ENCODE measurements around the gene HMBS.

HMBS gene

DNA sequence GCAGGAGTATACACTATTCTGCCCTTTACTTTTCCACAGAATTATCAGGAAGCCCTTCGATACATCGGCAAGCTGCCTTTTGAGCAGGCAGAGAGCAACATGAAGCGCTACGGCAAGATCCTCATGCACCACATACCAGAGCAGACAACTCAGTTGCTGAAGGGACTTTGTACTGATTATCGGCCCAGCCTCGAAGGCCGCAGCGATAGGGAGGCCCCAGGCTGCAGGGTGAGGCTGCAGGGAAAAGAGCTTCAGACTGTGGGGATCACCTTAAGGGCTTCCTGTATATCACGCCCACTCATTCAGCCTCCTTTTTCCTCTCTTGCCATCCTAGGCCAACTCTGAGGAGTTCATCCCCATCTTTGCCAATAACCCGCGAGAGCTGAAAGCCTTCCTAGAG lies 6.8 kb upstream of the HMBS start:
- DNase-seq: no peak

DNA sequence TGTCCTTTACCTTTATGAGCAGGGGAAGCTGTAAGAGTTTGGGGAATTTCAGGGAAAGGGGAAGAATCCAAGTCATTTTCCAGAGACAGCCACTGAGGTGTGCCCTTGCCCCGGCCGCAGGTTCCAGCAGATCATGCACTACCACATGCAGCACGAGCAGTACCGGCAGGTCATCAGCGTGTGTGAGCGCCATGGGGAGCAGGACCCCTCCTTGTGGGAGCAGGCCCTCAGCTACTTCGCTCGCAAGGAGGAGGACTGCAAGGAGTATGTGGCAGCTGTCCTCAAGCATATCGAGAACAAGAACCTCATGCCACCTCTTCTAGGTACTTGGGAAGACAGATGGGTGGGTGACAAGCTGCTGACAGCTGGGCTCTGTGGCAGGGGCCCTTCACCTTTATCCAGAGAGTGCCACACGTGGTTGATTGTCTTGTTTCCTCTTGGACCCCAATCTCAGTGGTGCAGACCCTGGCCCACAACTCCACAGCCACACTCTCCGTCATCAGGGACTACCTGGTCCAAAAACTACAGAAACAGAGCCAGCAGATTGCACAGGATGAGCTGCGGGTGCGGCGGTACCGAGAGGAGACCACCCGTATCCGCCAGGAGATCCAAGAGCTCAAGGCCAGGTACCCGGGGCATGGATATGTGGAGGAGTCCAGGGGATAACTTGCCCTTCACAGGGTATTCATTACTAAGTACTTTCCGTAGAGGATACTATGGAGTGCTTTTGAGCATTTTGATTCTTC lies 5.8 kb upstream of the HMBS start:
- no peak for DNase-seq

DNA sequence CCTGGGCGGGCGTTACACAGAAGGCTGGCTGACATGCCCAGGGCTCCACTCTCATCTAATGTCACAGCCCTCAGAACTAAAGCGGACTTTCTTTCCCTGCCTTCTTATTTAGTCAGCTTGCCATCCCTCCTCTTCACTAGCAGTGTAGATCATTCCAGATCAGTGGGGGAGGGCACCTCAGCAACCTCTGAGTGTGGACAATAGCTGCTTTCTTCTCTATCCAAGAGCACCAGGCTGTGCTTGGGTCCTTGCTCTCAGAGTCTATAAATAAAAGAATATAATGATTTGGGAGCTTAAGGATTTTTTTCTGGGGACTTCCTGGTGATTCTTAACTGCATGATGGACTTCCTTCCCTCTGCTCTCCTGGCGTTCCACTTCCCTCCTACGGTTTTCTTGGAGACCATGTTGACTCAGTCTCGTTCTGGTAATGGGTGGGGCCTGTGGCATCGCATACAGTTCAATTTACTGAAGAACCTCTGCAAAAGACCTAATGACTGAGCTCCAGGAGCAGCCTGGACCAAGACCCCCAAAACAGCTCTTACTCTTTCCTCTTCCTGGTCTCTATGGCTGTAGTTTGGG lies 2.9 kb upstream of the HMBS start:
- no peak for DNase-seq

DNA sequence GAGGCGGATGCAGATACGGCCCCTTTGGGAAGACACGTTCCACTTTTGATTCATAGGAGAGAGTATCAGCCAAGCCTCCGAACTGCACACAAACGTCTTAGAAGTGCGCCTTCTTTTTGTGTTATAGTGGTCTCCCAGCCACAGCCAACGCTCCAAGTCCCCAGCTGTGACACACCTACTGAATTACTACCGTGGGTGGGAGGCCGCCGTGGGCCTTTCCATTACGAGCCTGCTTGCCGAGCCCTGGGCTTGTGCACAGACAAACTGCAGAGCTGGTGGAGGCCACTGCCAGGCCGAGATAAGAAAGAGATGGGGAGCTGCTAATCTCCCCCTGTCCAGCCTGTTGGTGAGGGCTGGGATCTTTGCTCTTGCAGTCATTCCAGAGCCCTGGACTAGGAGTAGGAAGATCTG lies 761 bp downstream of the HMBS start:
- no peak for DNase-seq

DNA sequence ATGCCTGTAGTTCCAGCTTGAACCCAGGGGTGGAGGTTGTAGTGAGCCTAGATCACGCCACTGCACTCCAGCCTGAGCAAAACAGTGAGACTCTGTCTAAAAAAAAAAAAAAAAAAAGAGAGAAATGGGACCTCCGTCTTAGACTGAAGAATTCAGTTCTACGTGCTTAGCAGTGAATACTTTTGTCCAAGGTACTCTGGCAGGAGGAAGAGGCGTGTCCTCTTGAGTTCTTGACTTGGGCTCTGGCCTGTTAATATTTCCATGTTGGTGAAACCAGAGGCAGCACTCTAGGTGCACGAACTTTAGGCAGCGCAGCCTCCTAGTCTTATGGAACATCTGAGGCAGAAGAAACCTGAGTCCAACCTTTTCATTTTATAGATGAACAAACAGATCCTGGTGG lies 2.4 kb downstream of the HMBS start:
- no peak for DNase-seq

DNA sequence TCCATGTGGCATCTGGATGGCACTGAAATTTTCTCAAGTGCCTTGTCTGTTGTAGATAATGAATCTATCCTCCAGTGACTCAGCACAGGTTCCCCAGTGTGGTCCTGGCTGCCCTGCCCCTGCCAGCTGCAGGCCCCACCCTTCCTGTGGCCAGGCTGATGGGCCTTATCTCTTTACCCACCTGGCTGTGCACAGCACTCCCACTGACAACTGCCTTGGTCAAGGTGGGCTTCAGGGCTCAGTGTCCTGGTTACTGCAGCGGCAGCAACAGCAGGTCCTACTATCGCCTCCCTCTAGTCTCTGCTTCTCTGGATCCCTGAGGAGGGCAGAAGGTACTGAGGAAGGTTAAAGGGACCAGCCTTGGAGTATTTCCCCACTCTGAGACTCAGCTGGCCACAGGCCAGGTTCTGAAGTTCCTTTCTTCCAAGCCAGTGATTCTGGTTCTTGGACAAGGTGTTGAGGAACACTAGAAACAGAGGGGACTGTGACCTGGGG lies 3.1 kb downstream of the HMBS start:
- no peak for DNase-seq

DNA sequence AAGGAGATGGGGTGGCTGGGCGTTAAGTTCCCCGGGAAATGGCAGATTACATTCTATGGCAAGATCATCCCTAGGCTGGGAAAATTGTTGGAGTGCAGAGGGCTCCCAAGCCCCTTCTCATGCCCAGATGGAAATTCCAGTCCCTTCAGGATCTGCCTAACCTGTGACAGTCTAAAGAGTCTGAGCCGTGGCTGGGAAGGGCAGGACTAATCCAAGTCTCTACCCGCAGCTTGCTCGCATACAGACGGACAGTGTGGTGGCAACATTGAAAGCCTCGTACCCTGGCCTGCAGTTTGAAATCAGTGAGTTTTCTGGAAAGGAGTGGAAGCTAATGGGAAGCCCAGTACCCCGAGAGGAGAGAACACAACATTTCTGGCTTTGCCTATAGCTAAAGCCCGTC lies 3.7 kb downstream of the HMBS start:
- no peak for DNase-seq

DNA sequence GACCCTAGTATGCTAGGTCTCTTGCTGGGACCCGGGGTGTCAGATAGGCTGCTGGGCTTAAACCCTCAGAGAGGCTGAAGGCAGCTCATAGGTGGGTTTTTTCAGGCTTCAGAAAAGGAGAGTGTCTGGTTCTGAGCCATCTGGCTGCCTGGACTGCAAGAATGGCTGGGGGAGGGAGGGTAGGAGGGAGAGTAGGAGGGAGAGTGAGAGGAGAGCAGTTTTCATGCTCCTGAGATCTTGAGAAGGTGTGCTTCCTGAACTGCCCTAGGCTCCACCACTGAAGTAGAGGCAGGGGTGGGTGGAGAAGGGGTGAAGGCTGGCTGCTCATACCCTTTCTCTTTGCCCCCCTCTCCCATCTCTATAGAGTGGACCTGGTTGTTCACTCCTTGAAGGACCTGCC lies 4.6 kb downstream of the HMBS start:
- no peak for DNase-seq

DNA sequence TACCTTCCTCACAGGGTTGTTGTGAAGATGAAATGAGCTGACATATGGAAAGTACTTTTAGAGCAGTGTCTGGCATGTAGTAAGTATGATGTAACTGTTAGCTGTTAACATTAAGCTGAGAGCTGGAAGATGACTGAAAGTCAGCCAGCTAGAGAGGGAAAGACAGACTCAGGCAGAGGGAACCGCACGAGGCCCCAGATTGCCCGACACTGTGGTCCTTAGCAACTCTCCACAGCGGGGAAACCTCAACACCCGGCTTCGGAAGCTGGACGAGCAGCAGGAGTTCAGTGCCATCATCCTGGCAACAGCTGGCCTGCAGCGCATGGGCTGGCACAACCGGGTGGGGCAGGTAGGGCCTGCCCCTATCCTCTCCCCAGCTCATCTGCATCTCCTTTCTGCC lies 6.5 kb downstream of the HMBS start:
- no peak for DNase-seq

DNA sequence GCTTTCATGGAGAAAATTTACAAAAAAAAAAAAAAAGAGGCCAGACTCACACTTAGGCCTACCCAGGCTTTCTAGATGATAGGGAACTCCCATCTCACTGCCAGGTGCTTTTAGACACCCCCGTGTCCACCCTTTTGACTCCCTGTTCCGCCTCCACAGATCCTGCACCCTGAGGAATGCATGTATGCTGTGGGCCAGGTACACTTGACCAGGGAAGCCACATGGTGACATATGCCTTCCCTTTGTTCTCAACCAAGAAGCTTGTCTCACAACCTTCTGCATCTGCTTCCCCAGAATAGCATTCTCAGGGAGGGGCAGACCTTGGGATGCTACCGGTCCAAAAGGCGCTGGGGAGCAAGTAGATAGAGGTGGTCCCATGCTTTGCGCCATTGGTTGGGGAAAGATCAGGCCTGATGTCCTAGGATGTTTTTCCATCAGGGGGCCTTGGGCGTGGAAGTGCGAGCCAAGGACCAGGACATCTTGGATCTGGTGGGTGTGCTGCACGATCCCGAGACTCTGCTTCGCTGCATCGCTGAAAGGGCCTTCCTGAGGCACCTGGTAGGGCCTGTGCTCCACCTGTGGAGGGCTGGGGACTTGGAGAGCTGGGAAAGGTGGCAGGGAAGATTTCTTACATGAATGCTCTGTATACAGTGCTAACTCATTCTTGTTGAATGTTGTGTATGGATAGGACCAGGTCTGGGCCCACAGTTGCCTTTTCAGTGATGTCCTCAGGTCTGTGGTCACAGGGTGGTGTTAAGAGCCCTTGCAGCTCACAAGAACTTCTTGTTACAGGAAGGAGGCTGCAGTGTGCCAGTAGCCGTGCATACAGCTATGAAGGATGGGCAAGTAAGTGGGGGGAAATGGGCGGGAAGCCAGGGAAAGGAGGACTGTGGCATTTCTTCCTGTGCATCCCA lies 7.5 kb downstream of the HMBS start:
- DNase-seq: no peak

DNA sequence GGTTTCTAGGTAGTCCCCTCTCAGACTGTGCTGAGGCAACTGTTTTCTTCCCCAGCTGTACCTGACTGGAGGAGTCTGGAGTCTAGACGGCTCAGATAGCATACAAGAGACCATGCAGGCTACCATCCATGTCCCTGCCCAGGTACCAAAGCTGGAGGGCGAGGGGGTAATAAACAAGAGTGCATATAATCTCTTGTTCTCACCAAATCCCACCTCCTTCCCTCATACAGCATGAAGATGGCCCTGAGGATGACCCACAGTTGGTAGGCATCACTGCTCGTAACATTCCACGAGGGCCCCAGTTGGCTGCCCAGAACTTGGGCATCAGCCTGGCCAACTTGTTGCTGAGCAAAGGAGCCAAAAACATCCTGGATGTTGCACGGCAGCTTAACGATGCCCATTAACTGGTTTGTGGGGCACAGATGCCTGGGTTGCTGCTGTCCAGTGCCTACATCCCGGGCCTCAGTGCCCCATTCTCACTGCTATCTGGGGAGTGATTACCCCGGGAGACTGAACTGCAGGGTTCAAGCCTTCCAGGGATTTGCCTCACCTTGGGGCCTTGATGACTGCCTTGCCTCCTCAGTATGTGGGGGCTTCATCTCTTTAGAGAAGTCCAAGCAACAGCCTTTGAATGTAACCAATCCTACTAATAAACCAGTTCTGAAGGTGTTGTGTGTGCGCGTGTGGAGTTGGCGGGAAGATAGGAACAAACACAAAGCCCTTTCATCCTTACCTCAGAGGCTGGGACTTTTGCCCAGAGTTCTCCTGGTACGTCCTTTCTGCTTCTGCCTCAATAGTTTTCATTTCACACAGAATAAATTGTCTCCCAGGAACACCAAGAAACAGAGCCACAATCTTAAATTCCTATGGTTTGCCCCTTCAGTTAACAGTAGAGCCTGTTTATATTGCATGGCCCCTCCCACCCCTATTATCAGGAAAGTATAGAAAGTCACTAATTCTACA lies 8.5 kb downstream of the HMBS start:
- no peak for DNase-seq

DNA sequence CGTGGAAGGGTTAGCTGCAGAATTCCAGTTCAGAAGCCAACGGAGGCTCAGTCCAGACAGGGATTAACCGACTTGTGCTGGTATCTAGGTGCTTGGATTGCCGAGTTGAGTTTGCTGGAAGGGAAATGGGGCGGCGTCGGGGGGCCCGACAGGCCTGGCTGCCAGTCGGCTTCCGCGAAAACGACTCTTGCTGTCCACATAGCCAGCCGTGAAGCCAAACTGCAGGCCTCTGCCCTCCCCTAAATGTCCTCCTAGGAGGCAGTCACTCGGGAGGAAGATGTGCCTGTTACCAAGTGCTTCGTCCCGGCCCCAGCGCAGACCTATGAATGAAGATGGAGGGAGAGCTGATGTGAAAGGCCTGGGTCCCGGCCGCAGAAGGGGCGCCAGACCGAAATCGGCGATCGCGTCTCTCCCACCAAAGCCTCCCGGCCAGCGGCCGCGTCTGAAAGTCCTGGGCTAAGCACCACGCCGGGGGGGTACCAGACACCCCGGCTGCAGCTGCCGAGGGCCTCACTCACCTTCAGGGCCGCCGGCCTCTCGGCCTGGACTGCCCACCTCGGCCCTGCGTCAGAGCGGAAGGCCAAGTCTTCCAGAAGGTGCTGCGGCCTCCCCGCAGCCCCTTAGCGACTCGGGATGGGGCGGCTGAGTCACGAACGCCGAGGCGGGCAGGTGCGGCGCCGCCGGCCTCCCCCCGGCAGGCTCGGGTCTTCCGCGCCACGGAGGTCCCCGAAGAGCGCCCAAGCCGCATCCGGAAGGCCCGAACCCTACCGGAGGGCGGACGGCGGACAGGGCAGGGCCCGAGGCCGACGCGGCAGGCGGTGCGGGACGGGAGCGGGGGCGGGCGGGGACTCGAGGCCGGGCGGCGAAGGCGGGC lies 9.5 kb downstream of the HMBS start:
- peak; percentile 14 for DNase-seq

DNA sequence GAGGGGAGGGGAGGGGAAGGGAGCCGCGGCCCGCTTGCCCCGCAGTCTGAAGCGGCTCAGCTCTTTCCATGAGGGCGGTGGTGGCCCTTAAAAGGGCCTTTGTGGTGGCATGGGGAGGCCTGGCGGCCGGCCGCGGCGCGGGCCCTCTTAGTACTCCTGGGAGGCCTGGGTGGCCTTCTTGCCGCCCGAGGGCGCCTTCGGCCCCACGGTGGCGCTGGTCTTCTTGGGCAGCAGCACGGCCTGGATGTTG lies 10.1 kb downstream of the HMBS start:
- DNase-seq: peak; percentile 34

DNA sequence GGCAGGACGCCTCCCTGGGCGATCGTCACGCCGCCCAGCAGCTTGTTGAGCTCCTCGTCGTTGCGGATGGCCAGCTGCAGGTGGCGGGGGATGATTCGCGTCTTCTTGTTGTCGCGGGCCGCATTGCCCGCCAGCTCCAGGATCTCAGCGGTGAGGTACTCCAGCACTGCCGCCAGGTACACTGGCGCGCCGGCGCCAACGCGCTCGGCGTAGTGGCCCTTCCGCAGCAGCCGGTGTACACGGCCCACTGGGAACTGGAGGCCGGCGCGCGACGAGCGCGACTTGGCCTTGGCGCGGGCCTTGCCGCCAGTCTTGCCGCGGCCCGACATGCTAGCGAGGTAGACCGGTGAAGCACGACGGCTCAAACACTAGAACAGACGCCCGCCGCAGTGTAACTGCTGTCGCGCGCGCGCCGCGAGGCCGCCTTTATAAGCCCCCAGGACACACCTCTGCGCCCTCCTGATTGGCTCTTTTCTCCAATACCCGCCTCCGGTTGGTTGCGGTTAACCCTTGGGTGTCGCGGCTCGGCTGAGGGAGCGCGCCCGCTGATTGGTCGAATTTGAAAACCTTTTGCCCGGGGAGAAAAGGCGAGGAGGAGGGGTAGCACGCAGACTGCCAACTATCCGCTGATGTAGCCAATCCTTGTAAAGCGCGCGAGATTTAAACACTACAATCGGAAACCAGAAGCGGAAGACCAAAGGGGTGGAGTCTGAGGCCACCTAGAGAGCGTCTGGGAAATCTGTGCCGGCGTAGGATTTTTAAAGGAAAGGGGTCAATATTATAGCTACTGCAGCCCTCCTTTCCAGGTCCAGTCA lies 10.6 kb downstream of the HMBS start:
- peak; percentile 99 for DNase-seq

DNA sequence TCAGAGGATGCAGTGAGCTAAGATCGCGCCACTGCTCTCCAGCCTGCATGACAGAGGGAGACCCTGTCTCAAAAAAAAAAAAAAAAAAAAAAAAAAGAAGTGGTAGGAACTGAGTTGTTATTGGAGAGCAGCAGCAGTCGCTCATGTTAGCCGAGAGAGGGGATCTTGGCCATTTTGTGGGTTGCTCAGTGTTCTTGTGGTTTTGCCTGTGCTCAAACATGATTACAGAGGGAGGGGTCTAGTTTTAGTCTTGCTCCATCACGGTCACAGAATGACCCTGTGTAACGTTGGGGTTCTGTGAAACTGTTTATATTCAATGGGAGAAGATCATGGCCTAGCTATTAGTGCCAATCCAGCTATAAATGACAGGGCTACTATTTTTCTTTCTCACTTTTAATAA lies 15.0 kb downstream of the HMBS start:
- no peak for DNase-seq

DNA sequence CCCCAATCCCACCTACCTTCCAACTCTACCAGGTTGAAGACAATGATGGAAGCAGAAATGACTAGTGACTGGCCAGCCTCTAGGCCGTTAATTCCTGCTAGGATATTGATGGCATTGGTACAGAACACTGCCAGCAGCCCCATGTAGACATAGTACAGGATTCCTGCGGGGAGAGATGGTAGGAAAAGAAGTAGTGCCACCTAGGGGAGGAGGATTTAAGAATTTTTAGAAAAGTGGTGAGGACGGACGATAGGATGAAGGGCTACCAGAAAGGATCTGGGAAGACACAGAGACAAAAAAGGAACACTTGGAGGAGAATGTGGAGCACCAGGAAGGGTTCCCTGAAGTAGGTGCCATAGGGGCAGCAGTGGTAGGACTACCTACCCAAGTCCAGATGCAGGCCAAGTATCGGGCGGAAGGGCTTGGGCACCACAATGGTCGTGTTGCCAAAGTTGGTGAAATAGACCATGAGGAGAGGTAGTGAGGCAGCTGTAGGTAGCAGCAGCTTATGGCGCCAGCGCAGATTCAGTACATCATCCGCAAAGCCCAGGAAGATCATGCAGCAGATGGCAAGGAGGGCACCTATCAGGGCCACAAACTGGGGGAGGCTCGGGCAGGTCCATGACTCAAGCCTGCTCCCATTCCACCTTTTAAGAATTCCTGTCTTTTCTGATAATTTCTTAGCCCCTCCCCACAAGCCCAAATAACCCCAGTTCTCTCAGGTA lies 15.7 kb downstream of the HMBS start:
- DNase-seq: peak; percentile 66

DNA sequence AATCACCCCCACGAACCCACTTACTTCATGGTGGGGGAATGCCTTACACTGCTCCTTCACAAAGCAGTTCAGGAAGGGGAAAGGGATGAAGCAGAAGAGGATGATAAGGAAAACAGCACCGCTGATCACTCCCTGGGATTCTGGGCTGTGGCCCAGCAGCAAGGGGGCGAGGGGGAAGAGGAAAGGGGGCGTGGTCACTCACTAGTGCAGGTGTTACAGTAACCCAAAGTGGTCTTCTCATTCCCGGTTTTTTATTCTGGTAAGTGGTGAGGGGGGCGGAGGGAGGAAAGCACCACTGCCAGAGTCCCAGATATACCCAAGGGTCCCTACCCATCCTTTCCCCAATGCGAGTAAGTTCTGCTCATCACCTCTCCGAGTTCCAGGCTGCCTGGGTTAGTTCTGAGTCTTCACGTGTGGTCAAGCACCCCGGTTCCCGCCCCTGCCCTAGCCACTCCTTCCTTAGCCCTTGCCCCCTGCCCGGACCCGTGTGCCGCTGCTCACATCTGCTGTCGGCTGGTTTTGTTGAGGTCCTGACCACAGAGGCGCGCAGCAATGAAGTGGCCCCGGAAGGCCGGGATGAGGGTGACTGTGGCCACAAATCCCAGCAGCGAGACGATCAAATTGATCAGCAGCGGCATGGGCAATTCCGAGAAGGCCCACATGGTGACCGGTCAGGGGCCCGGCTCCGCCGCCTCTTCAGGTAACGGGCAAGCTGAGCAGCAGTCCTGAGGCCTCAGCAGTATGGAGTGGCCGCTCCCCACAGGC lies 16.5 kb downstream of the HMBS start:
- DNase-seq: peak; percentile 65

DNA sequence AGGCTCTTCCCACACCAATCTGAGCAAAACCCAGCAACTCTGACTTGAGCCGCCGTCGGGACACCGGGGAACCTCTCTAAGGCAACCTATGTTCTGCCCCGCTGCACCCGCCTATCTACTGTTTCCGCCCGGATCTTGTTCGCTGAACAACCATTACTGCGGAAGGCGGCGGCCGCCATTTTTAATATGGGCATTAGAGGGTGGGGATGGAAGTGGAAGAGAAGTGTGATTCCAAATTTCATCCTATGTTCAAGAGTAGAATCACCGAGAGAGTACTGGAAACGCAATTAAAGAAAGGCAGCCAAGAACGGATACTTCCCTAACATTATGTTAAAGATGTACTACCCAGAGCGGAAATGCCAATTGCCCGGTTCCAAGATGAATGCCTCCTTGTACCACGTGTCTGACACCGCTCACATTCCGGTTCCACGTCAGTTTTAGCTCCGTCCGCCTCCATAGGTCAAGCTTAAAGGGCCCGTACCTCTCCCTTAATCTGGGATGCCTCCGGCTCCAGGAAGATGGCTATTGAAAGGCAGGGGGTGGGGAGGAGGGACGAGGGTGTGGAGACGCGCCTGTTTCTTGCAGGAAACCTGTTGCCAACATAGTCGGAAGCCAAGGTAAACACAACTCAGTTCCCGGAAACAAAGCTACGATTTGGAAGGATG lies 17.2 kb downstream of the HMBS start, which contains the start of gene DPAGT1:
TSS of gene DPAGT1 (minus strand) at position 95 of the 665 bp plus-strand sequence. CDS start 198 bp downstream, outside the sequence.
- DNase-seq: peak; percentile 100
